ENCODE data around the gene ODC1.

The ODC1 gene

GRCh38 chr2:10482913-10483312 lies 34.8 kb upstream of the ODC1 start:
- H3K27ac ChIP-seq, result no peak overlapping the region
- TF ChIP-seq ZFX (IDR thresholded peaks at IDR 0.05; ENCODE audit: borderline replicate concordance) (no peak), CTCF (IDR thresholded peaks at IDR 0.05) (no peak)

- TF ChIP-seq ZFX (IDR thresholded peaks at IDR 0.05; ENCODE audit: borderline replicate concordance) (no peak), CTCF (IDR thresholded peaks at IDR 0.05) (no peak)
- no peak overlapping the region for H3K27ac ChIP-seq
Observed at GRCh38 chr2:10482460-10482859, 34.3 kb upstream of the ODC1 start.

- TF ChIP-seq CTCF (IDR thresholded peaks at IDR 0.05), result no peak
- no peak for TF ChIP-seq ZFX (IDR thresholded peaks at IDR 0.05; ENCODE audit: borderline replicate concordance)
- H3K27ac ChIP-seq, result no peak overlapping the region
Observed at GRCh38 chr2:10481666-10482157, 33.6 kb upstream of the ODC1 start.

- no peak overlapping the region for H3K27ac ChIP-seq
- TF ChIP-seq ZFX (IDR thresholded peaks at IDR 0.05; ENCODE audit: borderline replicate concordance) (no peak), CTCF (IDR thresholded peaks at IDR 0.05) (no peak)
Observed at GRCh38 chr2:10481055-10481665, 33.0 kb upstream of the ODC1 start.

- no peak overlapping the region for H3K27ac ChIP-seq
Observed at GRCh38 chr2:10480359-10480949, 32.3 kb upstream of the ODC1 start.

GRCh38 chr2:10478916-10479315 lies 30.8 kb upstream of the ODC1 start:
- no peak overlapping the region for H3K27ac ChIP-seq
- TF ChIP-seq CTCF (IDR thresholded peaks at IDR 0.05) (no peak), ZFX (IDR thresholded peaks at IDR 0.05; ENCODE audit: borderline replicate concordance) (no peak)

More at GRCh38 chr2:10480359-10480949, 32.3 kb upstream of the ODC1 start:
- TF ChIP-seq CTCF (IDR thresholded peaks at IDR 0.05) (no peak), ZFX (IDR thresholded peaks at IDR 0.05; ENCODE audit: borderline replicate concordance) (no peak)

GRCh38 chr2:10478298-10478625 lies 30.1 kb upstream of the ODC1 start:
- no peak overlapping the region for H3K27ac ChIP-seq
- no peak for TF ChIP-seq ZFX (IDR thresholded peaks at IDR 0.05; ENCODE audit: borderline replicate concordance)
- no peak for TF ChIP-seq CTCF (IDR thresholded peaks at IDR 0.05)
